22Rv1 (cell line): ENCODE data around the gene CTNNAL1.

ENCODE experiments used
- H3K27ac ChIP-seq: fragments of 450-650 bp; 2 replicates; pipeline ENCODE4 v1.5.1; 2017
- CTCF ChIP-seq: fragments of 450-650 bp; IDR thresholded peaks from 2 replicates; pipeline ENCODE4 v1.5.1; 2017; ENCODE audit warnings: mild to moderate bottlenecking
- ZFX ChIP-seq: fragments of 450-650 bp; IDR thresholded peaks from 2 replicates; pipeline ENCODE4 v1.6.1; 2017; ENCODE audit warnings: antibody characterized with exemption, borderline replicate concordance

The CTNNAL1 gene

GRCh38 chr9:109036744-109037680 is 23.7 kb upstream of the CTNNAL1 start:
- no peak overlapping the region for H3K27ac ChIP-seq
- no peak for TF ChIP-seq CTCF
- no peak for TF ChIP-seq ZFX

DNA sequence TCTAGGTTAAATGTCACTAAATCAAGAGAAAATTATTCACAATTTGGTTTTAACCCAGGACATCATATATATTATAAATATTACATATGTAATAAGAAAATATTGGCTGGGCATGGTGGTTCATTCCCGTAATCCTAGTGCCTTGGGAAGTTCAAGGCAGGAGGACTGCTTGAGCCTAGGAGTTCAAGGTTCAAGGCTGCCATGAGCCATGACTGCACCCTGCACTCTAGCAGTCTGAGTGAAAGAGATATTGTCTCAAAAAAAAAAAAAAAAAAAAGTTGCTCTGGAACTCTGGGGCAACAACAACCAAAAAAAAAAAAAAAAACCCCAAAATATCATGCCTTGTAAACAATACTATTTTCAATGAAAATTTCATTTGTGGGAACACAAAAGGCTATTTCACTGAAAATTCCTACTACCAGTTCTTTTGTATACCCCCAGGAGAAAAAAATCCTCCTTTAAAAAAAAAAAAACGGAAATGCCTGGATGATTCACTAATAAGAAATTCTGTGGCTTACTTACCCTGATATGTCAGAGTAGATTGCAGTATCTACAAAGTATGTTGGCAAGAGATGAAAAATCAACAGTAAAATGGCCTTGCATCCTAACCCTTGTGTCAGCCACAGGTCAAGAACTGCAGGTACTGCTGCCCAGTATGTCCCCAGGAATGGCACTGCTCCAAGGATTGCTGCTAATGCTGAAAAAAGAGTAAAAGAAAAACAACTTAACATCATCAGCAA is 22.6 kb upstream of the CTNNAL1 start:
- no peak overlapping the region for H3K27ac ChIP-seq
- no peak for TF ChIP-seq CTCF
- TF ChIP-seq ZFX: no peak

DNA sequence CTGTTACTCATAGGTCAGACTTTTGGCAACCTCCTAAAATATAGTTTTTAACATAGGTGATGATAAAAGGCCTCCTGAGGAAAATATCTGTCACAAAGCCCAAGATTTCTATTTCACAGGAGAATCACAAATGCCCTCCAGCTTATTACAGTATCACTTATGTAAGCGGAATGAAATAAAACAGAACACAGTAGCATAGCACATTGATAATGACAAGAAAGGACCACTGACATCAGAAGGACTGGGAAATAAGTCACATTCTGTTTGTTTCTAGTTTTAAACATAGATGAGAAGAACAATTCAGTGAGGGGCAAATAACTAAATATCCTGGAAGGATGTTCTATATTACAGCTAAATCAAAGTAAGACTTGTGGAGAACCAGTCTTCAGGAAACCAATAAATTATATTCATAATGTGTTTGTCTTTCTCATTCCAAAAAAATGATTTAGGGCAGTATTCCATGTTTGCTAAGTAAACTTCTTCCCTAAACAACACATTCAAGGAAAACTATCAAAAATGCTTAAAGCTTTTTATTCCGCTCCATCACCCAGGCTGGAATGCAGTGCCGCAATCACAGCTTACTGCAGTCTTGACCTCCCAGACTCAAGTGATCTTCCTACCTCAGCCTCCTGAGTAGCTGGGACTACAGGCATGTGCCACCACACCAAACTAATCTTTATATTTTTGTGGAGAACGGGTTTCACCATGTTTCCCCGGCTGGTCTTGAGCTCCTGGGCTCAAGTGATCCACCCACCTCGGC is 20.8 kb upstream of the CTNNAL1 start:
- TF ChIP-seq CTCF (no peak), ZFX (no peak)
- H3K27ac ChIP-seq: no peak overlapping the region

DNA sequence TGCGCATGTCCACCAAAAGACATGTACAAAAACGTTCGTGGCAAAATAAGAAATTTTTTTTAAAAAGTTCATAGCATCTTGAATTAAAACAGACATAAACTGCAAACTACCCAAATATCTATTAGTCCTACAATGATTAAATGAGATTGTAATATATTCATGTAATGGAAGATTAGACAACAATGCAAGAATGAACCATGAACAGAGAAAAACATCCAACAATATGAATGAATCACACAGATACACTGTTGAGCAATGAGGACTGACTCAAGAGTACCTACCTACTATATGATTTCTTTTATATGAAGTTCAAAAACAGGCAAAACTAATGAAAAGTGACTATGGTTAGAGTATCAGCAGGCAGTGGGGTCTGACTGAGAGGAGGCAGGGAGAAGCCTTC is 17.9 kb upstream of the CTNNAL1 start:
- no peak overlapping the region for H3K27ac ChIP-seq
- TF ChIP-seq ZFX (no peak), CTCF (no peak)

GRCh38 chr9:109030426-109030825 is 17.1 kb upstream of the CTNNAL1 start:
- no peak for TF ChIP-seq CTCF
- no peak for TF ChIP-seq ZFX
- no peak overlapping the region for H3K27ac ChIP-seq

- H3K27ac ChIP-seq: no peak overlapping the region
- TF ChIP-seq CTCF: no peak
- TF ChIP-seq ZFX: no peak
Observed at GRCh38 chr9:109028457-109028856, 15.2 kb upstream of the CTNNAL1 start.
